GM19372 (cell line): ENCODE data around the gene ARL8A.
"Not testable (repeated sequence)": the region's sequence is repeated elsewhere in the genome, so short reads cannot be mapped to it uniquely, and the experiment has no call there.

Experiments used
- ATAC-seq: cut with Tn5 transposase; IDR thresholded peaks from one replicate; pipeline ENCODE4 v1.9.1; 2021; ENCODE audit warnings: mild to moderate bottlenecking, low read depth, moderate library complexity; ENCODE audit not compliant: unreplicated experiment

The ARL8A gene

GRCh38 chr1:202144402-202145067 is at the start of gene ARL8A:
TSS of gene ARL8A (minus strand) at chr1:202144737. CDS start at chr1:202144572, 165 bp downstream.
- ATAC-seq, result peak; percentile 61

GRCh38 chr1:202194328-202194648 is 49.8 kb upstream of the ARL8A start:
- no peak for ATAC-seq

- ATAC-seq, result no peak
Observed at GRCh38 chr1:202193614-202194327, 49.2 kb upstream of the ARL8A start, which contains the start of gene LGR6. TSS of gene LGR6 (plus strand) at chr1:202193799. CDS start at chr1:202193990, 191 bp downstream.

GRCh38 chr1:202192770-202193613 is 48.5 kb upstream of the ARL8A start:
- no peak for ATAC-seq

- not testable (repeated sequence) for ATAC-seq
Observed at GRCh38 chr1:202191391-202191790, 46.9 kb upstream of the ARL8A start.

- no peak for ATAC-seq
Observed at GRCh38 chr1:202189918-202190715, 45.6 kb upstream of the ARL8A start.

- no peak for ATAC-seq
Observed at GRCh38 chr1:202189001-202189790, 44.7 kb upstream of the ARL8A start.

GRCh38 chr1:202187697-202188407 is 43.3 kb upstream of the ARL8A start:
- no peak for ATAC-seq

- ATAC-seq, result no peak
Observed at GRCh38 chr1:202187041-202187671, 42.6 kb upstream of the ARL8A start.

GRCh38 chr1:202186327-202186726 is 41.8 kb upstream of the ARL8A start:
- ATAC-seq, result no peak

GRCh38 chr1:202184750-202185460 is 40.4 kb upstream of the ARL8A start:
- no peak for ATAC-seq

GRCh38 chr1:202182040-202182877 is 37.7 kb upstream of the ARL8A start:
- ATAC-seq, result no peak

GRCh38 chr1:202181586-202181985 is 37.0 kb upstream of the ARL8A start:
- no peak for ATAC-seq

GRCh38 chr1:202180751-202181139 is 36.2 kb upstream of the ARL8A start:
- not testable (repeated sequence) for ATAC-seq

- no peak for ATAC-seq
Observed at GRCh38 chr1:202179828-202180750, 35.6 kb upstream of the ARL8A start.
